DOHH2 (cell line): ENCODE data around the gene RBX1.

Source experiments
- H3F3A ChIP-seq: fragments of 200-600 bp; sonication (generic), shearing (Covaris generic); 2 replicates; pipeline ENCODE4 v1.6.0; 2016; ENCODE audit warnings: antibody characterized with exemption, mild to moderate bottlenecking; ENCODE audit not compliant: control insufficient read depth, insufficient read depth
- H3K27ac ChIP-seq: fragments of 200-600 bp; sonication (generic); 2 replicates; pipeline ENCODE4 v1.5.1; 2014; ENCODE audit warnings: low read depth, mild to moderate bottlenecking, low read length, moderate library complexity
- H3K27me3 ChIP-seq: fragments of 200-600 bp; sonication (generic); 2 replicates; pipeline ENCODE4 v1.6.1; 2014; ENCODE audit warnings: mild to moderate bottlenecking, low read length, mixed read lengths; ENCODE audit not compliant: control insufficient read depth
- H3K36me3 ChIP-seq: fragments of 200-600 bp; sonication (generic); 2 replicates; pipeline ENCODE4 v1.6.1; 2014; ENCODE audit warnings: mild to moderate bottlenecking, low read length, moderate library complexity, mixed read lengths; ENCODE audit not compliant: control insufficient read depth
- H3K4me1 ChIP-seq: fragments of 200-600 bp; sonication (generic); 2 replicates; pipeline ENCODE4 v1.6.1; 2014; ENCODE audit warnings: mild to moderate bottlenecking, low read length, mixed read lengths; ENCODE audit not compliant: control insufficient read depth
- H3K4me2 ChIP-seq: fragments of 200-600 bp; sonication (generic); 2 replicates; pipeline ENCODE4 v1.6.0; 2014; ENCODE audit warnings: mild to moderate bottlenecking, low read length, moderate library complexity
- H3K4me3 ChIP-seq: fragments of 200-600 bp; sonication (generic); 2 replicates; pipeline ENCODE4 v1.5.1; 2014; ENCODE audit warnings: mild to moderate bottlenecking, low read length, mixed read lengths
- H3K79me2 ChIP-seq: fragments of 200-600 bp; sonication (generic); 2 replicates; pipeline ENCODE4 v1.6.1; 2014; ENCODE audit warnings: mild to moderate bottlenecking, low read length, mixed read lengths; ENCODE audit not compliant: control insufficient read depth
- H3K9me2 ChIP-seq: fragments of 200-600 bp; sonication (generic); replicated peaks from 2 replicates; pipeline ENCODE4 v1.6.1; 2014; ENCODE audit warnings: mild to moderate bottlenecking, low read length, mixed read lengths; ENCODE audit not compliant: control insufficient read depth
- H3K9me3 ChIP-seq: fragments of 200-600 bp; sonication (generic); 2 replicates; pipeline ENCODE4 v1.6.1; 2014; ENCODE audit warnings: antibody characterized with exemption, low read length, mixed read lengths; ENCODE audit not compliant: control insufficient read depth, insufficient read depth
- H4K20me1 ChIP-seq: fragments of 200-600 bp; sonication (generic); 2 replicates; pipeline ENCODE4 v1.6.0; 2014; ENCODE audit warnings: low read depth, mild to moderate bottlenecking, antibody characterized with exemption, low read length, moderate library complexity; ENCODE audit not compliant: control insufficient read depth, insufficient read depth
- CTCF ChIP-seq: fragments of 200-600 bp; sonication (generic); IDR thresholded peaks from one replicate; pipeline ENCODE4 v1.5.1; 2014; ENCODE audit warnings: antibody characterized with exemption, mild to moderate bottlenecking, low read depth, low read length; ENCODE audit not compliant: poor library complexity, severe bottlenecking
- EZH2phosphoT487 ChIP-seq: fragments of 200-600 bp; sonication (generic); IDR thresholded peaks from 2 replicates; pipeline ENCODE4 v1.6.1; 2017; ENCODE audit warnings: borderline replicate concordance, mild to moderate bottlenecking, antibody characterized with exemption, low read length, moderate library complexity, mixed read lengths

Gene RBX1

DNA sequence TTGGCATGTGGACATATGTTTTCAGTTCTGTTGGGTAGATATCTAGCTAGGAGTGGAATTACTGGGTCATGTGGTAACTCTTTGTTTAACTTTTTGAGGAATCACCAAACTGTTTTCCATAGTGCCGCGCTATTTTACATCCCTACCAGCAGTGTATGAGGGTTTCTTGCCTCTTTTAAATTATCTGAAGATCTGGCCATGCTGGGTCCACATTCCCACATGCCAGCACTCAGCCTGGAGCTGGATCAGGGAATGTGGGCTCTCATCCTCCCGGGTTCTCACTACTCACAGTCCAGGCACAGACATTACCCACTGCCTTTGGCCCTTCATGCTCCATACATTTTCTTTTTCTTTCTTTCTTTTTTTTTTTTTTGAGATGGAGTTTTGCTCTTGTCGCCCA is 44.6 kb downstream of the RBX1 start:
- Histone ChIP-seq H3K4me1 (no peaks in the 10 kb centered on the region), H3K27ac (no peak overlapping the region), H4K20me1 (no peaks in the 10 kb centered on the region), H3K9me3 (no peaks in the 10 kb centered on the region), H3K4me3 (no peak overlapping the region), H3K4me2 (no peak overlapping the region), H3F3A (no peaks in the 10 kb centered on the region), H3K9me2 (no peaks in the 10 kb centered on the region), H3K27me3 (no peaks in the 10 kb centered on the region; the same call in 1 of the 2 replicates), H3K79me2 (no peaks in the 10 kb centered on the region), H3K36me3 (no peaks in the 10 kb centered on the region)
- TF ChIP-seq CTCF = no peak
- TF ChIP-seq EZH2phosphoT487 = no peak

GRCh38 chr22:40997520-40997919 is 46.3 kb downstream of the RBX1 start:
- H3K4me1 ChIP-seq = no peaks in the 10 kb centered on the region
- H3K9me2 ChIP-seq = no peaks in the 10 kb centered on the region
- H3K4me2 ChIP-seq = no peak overlapping the region
- H4K20me1 ChIP-seq = no peaks in the 10 kb centered on the region
- H3K79me2 ChIP-seq = no peaks in the 10 kb centered on the region
- no peak overlapping the region for H3K27ac ChIP-seq
- no peaks in the 10 kb centered on the region for H3F3A ChIP-seq
- no peaks in the 10 kb centered on the region for H3K36me3 ChIP-seq
- TF ChIP-seq EZH2phosphoT487 (no peak), CTCF (no peak)
- no peaks in the 10 kb centered on the region for H3K9me3 ChIP-seq
- no peak overlapping the region for H3K4me3 ChIP-seq
- no peaks in the 10 kb centered on the region for H3K27me3 ChIP-seq

- H3K4me3 ChIP-seq = no peak overlapping the region
- no peaks in the 10 kb centered on the region for H3K9me3 ChIP-seq
- H3K4me1 ChIP-seq = no peaks in the 10 kb centered on the region
- H3F3A ChIP-seq = no peaks in the 10 kb centered on the region
- H3K36me3 ChIP-seq = no peaks in the 10 kb centered on the region
- no peaks in the 10 kb centered on the region for H4K20me1 ChIP-seq
- no peaks in the 10 kb centered on the region for H3K27me3 ChIP-seq
- no peak overlapping the region for H3K27ac ChIP-seq
- no peaks in the 10 kb centered on the region for H3K9me2 ChIP-seq
- no peak overlapping the region for H3K4me2 ChIP-seq
- H3K79me2 ChIP-seq = no peaks in the 10 kb centered on the region
- no peak for TF ChIP-seq EZH2phosphoT487
- no peak for TF ChIP-seq CTCF
Observed at GRCh38 chr22:41000040-41000565, 48.9 kb downstream of the RBX1 start.
